CD4-positive, alpha-beta T cell treated with Interferon gamma for 1 hour (primary cell): ENCODE results near the gene APOB.

Experiments
- DNase-seq: peaks from one replicate; pipeline ENCODE4 v3.0.0-alpha.2; 2020

The APOB gene

GRCh38 chr2:21043744-21044532, at the start of gene APOB:
TSS of gene APOB (minus strand) at chr2:21044073. CDS start at chr2:21043945, 128 bp downstream.
- DNase-seq = no peak

GRCh38 chr2:21092308-21092869, 48.5 kb upstream of the APOB start:
- no peak for DNase-seq

DNA sequence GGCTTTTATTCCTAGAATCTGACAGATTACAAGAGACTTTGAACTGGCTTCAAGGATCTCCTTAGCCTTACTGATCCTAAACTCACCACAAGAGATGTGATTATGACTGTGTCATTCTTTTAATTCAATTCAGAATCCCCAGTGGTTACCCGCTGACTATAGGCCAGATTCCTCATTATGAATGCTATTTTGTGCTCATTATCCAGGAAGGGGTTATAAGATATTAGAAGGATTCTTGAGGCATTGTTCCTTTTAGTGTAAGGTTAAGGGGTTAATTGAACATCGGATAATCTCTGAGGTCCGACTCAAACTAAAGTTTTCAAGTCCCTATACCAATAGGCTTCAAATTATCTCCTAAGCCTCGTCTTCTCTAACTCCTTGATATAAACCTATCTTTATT, 40.5 kb upstream of the APOB start:
- no peak for DNase-seq

GRCh38 chr2:21083482-21083881, 39.6 kb upstream of the APOB start:
- DNase-seq = no peak

DNA sequence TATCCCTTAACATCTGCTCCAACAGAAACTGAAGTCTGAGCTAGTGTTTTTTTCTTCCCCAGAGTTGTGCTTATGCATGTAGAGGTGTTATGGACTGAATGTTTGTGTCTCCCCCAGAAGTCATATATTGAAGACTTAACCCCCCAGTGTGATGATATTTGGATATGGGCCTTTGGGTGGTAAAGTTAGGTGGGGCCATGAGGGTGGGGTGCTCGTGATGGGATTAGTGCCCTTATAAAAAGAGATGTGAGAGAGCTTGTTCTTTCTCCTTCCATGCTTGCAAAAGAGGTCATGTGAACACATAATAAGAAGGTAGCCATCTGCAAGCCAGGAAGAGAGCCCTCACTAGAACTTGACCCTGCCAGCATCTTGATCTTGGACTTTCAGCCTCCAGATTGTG, 34.4 kb upstream of the APOB start:
- DNase-seq = no peak

- DNase-seq = no peak
These were observed 28.8 kb upstream of the APOB start for GRCh38 chr2:21072477-21073242.

GRCh38 chr2:21070341-21071257, 26.7 kb upstream of the APOB start:
- no peak for DNase-seq

DNA sequence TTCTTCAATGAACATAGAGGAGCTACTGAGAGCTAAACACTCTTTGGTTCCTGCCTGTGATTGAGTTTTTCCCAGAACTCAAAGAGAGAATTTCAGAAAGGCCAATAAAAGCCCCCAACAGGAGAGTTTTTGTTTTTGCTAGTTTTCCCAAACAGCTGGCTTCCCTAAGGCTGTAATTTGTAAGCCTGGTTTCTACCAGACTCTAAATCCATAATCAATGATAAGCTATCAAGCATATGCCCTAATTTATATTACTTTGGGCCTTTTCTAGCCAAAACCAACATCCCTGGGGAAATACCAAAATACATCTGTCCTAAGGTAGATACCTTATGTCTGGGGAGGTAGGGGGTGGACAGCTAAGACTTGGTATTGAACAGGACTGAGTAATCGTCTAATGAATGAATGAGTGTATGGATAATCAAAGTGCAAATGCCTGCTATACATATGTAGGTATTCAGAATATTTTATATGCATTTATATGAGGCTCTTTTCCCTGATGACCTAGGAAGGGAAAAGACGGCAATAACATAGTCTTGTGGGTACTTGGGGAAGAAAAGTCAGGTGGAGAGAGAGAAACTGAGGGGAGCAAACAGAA, 26.0 kb upstream of the APOB start:
- DNase-seq = no peak

DNA sequence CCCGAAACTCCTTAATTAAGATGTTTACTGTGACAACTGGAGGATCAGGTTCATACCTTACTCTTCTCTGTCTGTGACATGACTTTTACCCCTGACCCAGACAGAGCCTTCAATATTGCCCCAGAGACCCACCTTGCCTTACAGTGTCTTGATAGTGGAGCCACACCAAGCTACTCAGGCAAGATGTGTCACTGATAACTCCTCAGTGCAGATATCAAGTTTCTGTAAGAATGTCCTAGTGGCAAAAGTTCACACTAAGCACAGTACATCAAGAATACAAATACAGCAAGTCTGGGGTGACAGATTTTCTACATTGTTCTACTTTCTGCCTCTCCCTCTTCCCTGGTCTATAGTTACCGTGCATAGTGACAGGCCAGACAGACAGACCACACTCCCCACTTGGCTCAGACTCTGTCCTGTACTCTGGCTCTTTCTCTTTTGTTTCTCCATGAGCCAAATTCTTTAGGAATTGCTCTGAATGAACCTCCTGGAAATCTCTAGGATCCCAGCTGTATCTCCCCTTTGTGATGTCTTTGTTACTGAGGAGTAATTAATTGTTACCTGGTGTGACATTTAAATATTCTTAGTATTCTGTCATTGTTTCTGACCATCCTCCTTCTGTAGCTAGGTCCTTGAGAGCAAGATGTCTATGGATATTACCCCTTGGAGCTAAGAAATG, 24.1 kb upstream of the APOB start:
- no peak for DNase-seq

DNA sequence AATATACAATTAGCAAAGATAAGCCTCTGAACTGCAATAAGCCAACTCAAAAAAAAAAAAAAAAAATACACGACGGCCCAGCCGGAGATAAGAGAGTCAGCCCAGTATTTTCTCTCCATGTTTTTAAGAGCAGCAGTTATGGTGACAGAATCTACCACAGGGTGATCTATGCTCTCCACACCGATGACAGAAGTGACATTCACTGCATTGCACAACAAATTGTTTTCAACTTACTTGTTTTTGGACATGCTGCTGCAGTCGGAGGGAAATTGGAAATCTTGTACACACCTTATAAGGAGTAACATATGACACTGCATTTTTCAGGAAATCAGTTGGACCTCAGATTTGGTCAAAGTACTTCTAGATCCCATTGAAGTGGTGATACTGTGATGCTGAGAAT, 23.3 kb upstream of the APOB start:
- DNase-seq = no peak

DNA sequence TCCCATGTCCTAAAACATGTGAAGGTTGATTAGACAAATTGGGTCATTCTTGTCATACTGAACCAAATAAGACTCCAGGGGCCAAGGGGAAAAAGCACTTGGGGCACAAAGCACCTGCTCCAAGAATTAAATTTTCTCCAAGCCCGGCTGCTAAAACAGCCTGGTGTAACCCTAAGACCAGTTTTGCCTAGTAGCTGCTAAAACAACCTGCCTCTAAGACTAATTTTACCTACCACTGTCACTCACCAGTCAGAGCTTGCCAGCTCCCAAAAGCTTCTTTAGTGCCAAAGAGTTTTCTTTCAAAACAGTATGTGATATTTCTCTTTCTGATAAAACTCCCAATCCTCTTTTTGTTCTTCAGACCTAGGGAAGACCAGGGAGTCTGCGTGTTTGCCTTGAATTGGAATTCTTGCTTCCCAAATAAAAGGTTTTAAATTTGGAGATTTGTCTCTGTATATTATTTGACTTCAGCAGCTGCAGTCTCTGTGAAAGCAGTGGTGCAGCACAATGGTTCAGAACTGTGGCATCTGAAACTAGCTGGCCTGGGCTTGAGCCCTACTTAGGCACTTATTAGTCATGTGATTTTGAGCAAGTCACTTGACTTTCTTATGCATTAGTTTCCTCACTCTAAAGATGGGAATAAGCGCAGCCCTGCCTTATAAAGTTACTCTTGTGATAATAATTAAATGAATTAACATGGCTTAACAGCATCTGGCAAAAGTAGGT, 16.2 kb upstream of the APOB start:
- no peak for DNase-seq

GRCh38 chr2:21057097-21057496, 13.2 kb upstream of the APOB start:
- DNase-seq = no peak

GRCh38 chr2:21055879-21056790, 12.3 kb upstream of the APOB start:
- DNase-seq = no peak

DNA sequence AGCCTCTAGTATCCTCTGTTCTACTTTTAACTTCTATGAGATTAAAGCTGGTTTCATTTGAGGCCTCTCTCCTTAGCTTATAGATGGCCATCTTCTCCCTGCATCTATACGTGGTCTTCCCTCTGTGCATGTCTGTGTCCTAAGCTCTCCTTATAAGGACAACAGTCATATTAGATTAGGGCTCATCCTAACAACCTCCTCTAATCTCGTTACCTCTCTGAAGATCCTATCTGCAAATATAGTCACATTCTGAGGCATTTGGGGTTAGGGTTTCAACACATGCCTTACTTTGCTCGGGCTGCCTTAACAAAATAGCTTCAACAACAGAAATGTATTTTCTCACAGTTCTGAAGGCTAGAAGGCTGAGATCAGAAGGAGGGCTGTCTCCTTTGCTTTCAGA, 11.6 kb upstream of the APOB start:
- DNase-seq = no peak

DNA sequence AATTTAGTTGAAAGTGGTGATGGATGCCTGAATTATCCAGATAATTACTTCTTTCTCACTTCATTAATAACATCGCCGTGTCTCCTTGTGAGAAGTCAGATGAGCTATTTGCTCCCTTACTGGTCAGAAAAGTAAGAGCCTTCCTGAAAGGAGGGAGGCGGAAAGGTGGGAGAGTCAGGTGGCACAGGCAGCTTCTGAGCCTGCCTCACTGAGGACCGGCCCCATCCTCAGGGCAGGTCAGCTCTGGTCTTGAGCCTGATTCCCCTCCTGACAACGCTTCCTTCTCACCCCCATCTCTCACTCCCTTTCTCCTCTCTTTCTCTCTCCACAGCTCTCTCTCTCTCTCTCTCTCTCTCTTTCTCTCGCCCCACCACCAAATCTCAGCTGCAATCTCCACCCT, 10.1 kb upstream of the APOB start:
- no peak for DNase-seq

DNA sequence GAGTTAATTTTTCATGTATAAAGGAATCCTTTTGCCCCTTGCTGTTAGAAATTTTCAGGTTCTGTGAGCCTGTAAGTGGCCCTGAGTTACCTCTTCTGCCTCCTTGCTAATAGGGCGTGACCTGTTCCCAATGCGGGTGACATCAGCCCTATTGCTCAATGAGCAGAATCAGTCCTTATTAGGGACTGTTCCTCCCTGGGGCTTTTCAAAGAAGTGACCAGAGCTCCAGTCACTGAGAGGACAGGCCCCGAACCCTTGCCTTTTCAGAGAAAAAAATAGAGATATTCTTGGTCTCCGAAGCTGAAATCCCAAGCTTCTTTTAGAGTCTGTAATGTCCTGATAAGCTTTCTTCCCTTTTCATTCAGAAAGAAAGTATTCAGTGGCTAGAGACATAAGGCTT, 8.2 kb upstream of the APOB start:
- no peak for DNase-seq

- no peak for DNase-seq
These were observed 6.3 kb upstream of the APOB start for GRCh38 chr2:21050164-21050563.

- no peak for DNase-seq
These were observed 3.5 kb upstream of the APOB start for GRCh38 chr2:21047141-21048009.

DNA sequence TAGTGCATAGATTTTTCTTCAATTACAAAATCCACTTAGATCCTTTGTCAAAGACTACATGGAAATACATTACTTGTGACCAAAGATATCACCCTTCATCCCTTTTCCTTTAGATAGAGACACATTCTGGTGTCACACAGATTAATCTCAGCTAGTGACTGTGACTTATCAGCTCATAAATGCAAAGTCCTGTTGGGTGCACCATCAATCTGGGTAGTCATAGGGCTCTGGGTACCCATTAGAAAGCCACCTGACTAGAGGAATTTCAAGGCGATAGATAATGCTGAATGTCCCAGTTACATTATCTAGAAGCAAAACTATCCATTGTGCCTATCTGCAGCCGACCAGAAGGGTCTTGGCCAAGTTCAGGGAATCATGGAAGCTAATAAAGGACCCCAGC, 2.6 kb upstream of the APOB start:
- no peak for DNase-seq
